HAP-1 (cell line): Measurements from ENCODE around the gene GDF2.

Experiments used
- DNase-seq, 2 experiments: peaks; one replicate each; pipeline ENCODE4 v3.0.0-alpha.2; 2016 to 2020; ENCODE audit warnings: low spot score in 2 of 2
- H3K27me3 ChIP-seq: fragments of 250-450 bp; sonication (Bioruptor Pico); 2 replicates; pipeline ENCODE4 v1.5.1; 2020; ENCODE audit warnings: low read depth, mild to moderate bottlenecking, moderate library complexity
- H3K36me3 ChIP-seq: fragments of 250-450 bp; sonication (Bioruptor Pico); replicated peaks from 2 replicates; pipeline ENCODE4 v1.5.1; 2020; ENCODE audit warnings: mild to moderate bottlenecking
- H3K4me1 ChIP-seq: fragments of 250-450 bp; sonication (Bioruptor Pico); 2 replicates; pipeline ENCODE4 v1.5.1; 2020; ENCODE audit warnings: mild to moderate bottlenecking
- H3K4me3 ChIP-seq: fragments of 250-450 bp; sonication (Bioruptor Pico); 2 replicates; pipeline ENCODE4 v1.5.1; 2020; ENCODE audit warnings: mild to moderate bottlenecking, moderate library complexity
- H3K9me3 ChIP-seq: fragments of 250-450 bp; sonication (Bioruptor Pico); 2 replicates; pipeline ENCODE4 v1.5.1; 2020; ENCODE audit warnings: mild to moderate bottlenecking, moderate library complexity
- in situ Hi-C: fragments of 300-500 bp; cut with MboI; formaldehyde crosslinking; loops from 3 replicates; pipeline ENCODE4 v1.14.3; 2020; ENCODE audit warnings: low sequenced_read_pairs, inconsistent platforms, mixed read lengths

The GDF2 gene

DNA sequence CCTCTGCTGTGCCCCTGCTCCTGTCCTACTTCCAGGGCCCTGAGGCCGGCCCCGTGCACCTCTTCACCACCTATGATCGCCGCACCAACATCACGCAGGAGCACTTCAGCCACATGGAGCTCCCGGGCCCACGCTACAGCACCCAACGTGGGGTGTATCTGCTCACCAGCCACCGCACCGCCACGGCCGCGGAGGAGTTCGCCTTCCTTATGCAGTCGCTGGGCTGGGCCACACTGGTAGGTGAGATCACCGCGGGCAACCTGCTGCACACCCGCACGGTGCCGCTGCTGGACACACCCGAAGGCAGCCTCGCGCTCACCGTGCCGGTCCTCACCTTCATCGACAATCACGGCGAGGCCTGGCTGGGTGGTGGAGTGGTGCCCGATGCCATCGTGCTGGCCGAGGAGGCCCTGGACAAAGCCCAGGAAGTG is 27.7 kb downstream of the GDF2 start:
- in situ Hi-C loops, result no loop called here
- H3K4me3 ChIP-seq, result no peak overlapping the region
- H3K4me1 ChIP-seq, result no peaks in the 10 kb centered on the region
- H3K27me3 ChIP-seq, result no peaks in the 10 kb centered on the region
- no peaks in the 10 kb centered on the region for H3K36me3 ChIP-seq
- H3K9me3 ChIP-seq, result no peaks in the 10 kb centered on the region
- DNase-seq, result no peak

DNA sequence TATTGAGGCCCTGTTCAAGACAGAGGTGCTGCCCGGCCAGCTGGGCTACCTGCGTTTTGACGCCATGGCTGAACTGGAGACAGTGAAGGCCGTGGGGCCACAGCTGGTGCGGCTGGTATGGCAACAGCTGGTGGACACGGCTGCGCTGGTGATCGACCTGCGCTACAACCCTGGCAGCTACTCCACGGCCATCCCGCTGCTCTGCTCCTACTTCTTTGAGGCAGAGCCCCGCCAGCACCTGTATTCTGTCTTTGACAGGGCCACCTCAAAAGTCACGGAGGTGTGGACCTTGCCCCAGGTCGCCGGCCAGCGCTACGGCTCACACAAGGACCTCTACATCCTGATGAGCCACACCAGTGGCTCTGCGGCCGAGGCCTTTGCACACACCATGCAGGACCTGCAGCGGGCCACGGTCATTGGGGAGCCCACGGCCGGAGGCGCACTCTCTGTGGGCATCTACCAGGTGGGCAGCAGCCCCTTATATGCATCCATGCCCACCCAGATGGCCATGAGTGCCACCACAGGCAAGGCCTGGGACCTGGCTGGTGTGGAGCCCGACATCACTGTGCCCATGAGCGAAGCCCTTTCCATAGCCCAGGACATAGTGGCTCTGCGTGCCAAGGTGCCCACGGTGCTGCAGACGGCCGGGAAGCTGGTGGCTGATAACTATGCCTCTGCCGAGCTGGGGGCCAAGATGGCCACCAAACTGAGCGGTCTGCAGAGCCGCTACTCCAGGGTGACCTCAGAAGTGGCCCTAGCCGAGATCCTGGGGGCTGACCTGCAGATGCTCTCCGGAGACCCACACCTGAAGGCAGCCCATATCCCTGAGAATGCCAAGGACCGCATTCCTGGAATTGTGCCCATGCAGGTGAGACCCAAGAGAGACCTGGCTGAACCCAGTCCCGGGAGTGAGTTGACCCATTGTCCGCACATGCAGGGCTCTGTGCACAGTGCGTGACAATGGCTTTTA is 28.7 kb downstream of the GDF2 start:
- no peaks in the 10 kb centered on the region for H3K4me1 ChIP-seq
- H3K9me3 ChIP-seq, result no peaks in the 10 kb centered on the region
- no peaks in the 10 kb centered on the region for H3K27me3 ChIP-seq
- no peak for DNase-seq
- in situ Hi-C loops, result no loop called here
- H3K4me3 ChIP-seq, result no peak overlapping the region
- H3K36me3 ChIP-seq, result no peaks in the 10 kb centered on the region

DNA sequence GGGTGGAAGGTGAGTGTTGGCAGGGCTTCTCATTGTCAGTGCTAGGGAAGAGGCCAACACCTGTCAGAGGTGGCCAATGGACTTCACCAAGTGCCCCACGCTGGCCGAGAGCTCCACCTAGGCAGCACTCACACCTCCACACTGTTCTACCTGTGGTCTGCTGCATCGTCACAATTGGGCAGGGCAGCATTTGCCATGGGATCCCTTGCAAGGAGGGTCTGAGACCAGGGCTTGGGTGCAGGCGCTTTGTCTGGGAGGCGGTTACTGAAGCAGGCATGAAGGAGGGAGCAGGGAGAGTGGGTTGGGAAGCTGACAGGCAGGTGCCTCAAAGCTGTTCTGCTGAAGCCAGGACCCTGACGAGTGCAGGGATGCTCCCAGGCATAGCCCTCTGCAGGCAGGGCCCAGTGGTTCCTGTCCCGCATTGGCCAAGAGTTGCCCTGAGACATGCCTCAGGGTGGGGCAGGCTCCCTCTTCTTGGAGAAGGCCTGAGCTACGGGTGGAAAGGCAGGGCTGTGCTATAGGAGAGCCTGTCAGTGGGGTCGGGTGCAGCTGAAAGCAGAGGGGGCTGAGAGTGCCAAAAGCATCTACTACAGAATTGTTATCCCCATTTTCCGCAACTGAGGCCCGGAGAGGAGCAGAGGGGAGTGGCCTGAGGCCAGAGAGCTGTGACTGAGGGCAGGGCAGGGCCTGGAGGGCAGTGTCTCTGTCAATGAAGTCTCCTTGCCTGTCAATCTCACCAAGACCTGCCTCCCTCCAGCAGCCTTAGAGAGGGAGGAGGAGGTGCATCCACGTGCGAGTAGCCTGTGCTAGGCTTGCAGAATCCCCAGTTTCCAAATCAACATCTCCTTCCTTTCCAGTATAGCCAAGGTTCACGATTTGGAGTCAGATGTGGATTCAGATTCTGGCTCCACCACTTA is 29.9 kb downstream of the GDF2 start:
- DNase-seq, result no peak
- in situ Hi-C loops, result no loop called here
- no peaks in the 10 kb centered on the region for H3K4me1 ChIP-seq
- H3K27me3 ChIP-seq, result no peaks in the 10 kb centered on the region
- H3K9me3 ChIP-seq, result no peaks in the 10 kb centered on the region
- H3K4me3 ChIP-seq, result no peak overlapping the region
- no peaks in the 10 kb centered on the region for H3K36me3 ChIP-seq

DNA sequence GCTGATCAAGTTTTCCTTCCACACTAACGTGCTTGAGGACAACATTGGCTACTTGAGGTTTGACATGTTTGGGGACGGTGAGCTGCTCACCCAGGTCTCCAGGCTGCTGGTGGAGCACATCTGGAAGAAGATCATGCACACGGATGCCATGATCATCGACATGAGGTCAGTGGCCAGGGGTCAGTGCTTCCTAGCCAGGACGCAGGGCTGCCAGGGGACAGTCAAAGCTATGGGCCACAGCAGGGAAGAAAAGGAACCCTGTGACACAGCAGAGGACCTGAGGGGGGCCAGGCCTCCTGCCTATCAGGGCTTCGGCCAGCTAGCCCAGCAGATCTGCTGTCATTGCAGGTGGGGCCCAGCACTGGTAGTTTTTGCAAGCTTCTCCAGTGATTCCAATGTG is 31.1 kb downstream of the GDF2 start:
- Histone ChIP-seq H3K36me3 (no peaks in the 10 kb centered on the region), H3K4me1 (no peaks in the 10 kb centered on the region), H3K4me3 (no peak overlapping the region), H3K27me3 (no peaks in the 10 kb centered on the region), H3K9me3 (no peaks in the 10 kb centered on the region)
- in situ Hi-C loops, result no loop called here
- no peak for DNase-seq

- no peak for DNase-seq
- H3K27me3 ChIP-seq, result no peaks in the 10 kb centered on the region
- no peaks in the 10 kb centered on the region for H3K36me3 ChIP-seq
- in situ Hi-C loops, result no loop called here
- no peaks in the 10 kb centered on the region for H3K9me3 ChIP-seq
- no peaks in the 10 kb centered on the region for H3K4me1 ChIP-seq
- H3K4me3 ChIP-seq, result no peak overlapping the region
Measured at GRCh38 chr10:47354165-47354564, 31.9 kb downstream of the GDF2 start.

GRCh38 chr10:47354900-47355299 is 32.6 kb downstream of the GDF2 start:
- no peaks in the 10 kb centered on the region for H3K9me3 ChIP-seq
- no peak for DNase-seq
- H3K4me1 ChIP-seq, result no peaks in the 10 kb centered on the region
- in situ Hi-C loops, result no loop called here
- H3K27me3 ChIP-seq, result no peaks in the 10 kb centered on the region
- H3K36me3 ChIP-seq, result no peaks in the 10 kb centered on the region
- no peak overlapping the region for H3K4me3 ChIP-seq

DNA sequence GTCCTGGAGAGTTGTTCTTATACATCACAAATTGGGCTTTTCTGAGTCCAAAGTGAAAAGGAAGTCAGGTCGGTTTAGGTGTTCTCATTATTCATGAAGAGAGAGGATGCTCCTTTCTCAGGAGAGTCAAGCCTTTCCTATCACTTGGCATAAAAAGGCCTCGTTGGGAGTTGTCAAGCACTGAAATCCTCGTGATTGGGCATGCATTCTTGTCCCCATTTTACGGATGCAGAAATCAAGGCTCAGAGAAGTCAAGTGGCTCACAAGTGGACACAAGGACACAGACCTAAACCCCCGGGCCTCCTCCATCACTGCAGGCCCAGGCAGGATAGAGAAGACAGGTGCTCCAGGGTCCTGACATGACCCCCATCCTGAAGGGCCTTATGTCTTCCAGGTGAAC is 34.5 kb downstream of the GDF2 start:
- DNase-seq, result no peak
- Histone ChIP-seq H3K9me3 (no peaks in the 10 kb centered on the region), H3K36me3 (no peaks in the 10 kb centered on the region), H3K4me3 (no peak overlapping the region), H3K4me1 (no peaks in the 10 kb centered on the region), H3K27me3 (no peaks in the 10 kb centered on the region)
- in situ Hi-C loops, result no loop called here

DNA sequence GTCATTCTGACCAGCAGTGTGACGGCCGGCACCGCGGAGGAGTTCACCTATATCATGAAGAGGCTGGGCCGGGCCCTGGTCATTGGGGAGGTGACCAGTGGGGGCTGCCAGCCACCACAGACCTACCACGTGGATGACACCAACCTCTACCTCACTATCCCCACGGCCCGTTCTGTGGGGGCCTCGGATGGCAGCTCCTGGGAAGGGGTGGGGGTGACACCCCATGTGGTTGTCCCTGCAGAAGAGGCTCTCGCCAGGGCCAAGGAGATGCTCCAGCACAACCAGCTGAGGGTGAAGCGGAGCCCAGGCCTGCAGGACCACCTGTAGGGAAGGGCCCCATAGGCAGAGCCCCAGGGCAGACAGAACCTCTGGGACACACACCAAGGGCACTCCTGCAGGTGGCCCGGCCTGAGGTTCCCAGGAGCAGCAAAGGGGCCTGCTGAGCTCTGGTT is 34.9 kb downstream of the GDF2 start:
- Histone ChIP-seq H3K27me3 (no peaks in the 10 kb centered on the region), H3K9me3 (no peaks in the 10 kb centered on the region), H3K36me3 (no peaks in the 10 kb centered on the region), H3K4me3 (no peak overlapping the region), H3K4me1 (no peaks in the 10 kb centered on the region)
- in situ Hi-C loops, result no loop called here
- no peak for DNase-seq

DNA sequence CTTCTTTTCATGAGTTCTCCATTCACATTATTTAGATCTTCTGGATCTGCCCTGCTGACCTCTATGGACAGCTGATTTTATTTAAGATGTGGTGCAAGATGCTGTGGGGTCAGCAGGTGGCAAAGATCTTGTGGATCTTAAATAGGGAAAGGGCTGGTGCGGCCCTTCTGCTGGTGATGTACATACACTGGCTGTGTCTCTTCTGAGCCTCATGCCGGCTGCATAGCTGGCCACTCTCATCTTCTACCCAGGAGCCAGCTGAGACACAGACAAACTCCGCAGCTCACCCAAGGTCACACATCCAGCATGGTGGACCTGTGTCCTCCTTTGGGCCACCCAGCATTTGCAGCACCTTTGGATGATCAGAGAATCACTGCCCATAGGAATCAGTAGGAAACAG is 35.7 kb downstream of the GDF2 start:
- Histone ChIP-seq H3K4me1 (no peaks in the 10 kb centered on the region), H3K4me3 (no peak overlapping the region), H3K36me3 (no peaks in the 10 kb centered on the region), H3K9me3 (no peaks in the 10 kb centered on the region), H3K27me3 (no peaks in the 10 kb centered on the region)
- in situ Hi-C loops, result no loop called here
- no peak for DNase-seq

GRCh38 chr10:47358457-47358856 is 36.2 kb downstream of the GDF2 start:
- in situ Hi-C loops, result no loop called here
- Histone ChIP-seq H3K4me1 (no peaks in the 10 kb centered on the region), H3K4me3 (no peak overlapping the region), H3K27me3 (no peaks in the 10 kb centered on the region), H3K36me3 (no peaks in the 10 kb centered on the region), H3K9me3 (no peaks in the 10 kb centered on the region)
- DNase-seq, result no peak

- Histone ChIP-seq H3K4me3 (no peak overlapping the region), H3K27me3 (no peaks in the 10 kb centered on the region), H3K4me1 (no peaks in the 10 kb centered on the region), H3K9me3 (no peaks in the 10 kb centered on the region), H3K36me3 (no peaks in the 10 kb centered on the region)
- DNase-seq, result no peak
- in situ Hi-C loops, result no loop called here
Measured at GRCh38 chr10:47359101-47359500, 36.8 kb downstream of the GDF2 start.

DNA sequence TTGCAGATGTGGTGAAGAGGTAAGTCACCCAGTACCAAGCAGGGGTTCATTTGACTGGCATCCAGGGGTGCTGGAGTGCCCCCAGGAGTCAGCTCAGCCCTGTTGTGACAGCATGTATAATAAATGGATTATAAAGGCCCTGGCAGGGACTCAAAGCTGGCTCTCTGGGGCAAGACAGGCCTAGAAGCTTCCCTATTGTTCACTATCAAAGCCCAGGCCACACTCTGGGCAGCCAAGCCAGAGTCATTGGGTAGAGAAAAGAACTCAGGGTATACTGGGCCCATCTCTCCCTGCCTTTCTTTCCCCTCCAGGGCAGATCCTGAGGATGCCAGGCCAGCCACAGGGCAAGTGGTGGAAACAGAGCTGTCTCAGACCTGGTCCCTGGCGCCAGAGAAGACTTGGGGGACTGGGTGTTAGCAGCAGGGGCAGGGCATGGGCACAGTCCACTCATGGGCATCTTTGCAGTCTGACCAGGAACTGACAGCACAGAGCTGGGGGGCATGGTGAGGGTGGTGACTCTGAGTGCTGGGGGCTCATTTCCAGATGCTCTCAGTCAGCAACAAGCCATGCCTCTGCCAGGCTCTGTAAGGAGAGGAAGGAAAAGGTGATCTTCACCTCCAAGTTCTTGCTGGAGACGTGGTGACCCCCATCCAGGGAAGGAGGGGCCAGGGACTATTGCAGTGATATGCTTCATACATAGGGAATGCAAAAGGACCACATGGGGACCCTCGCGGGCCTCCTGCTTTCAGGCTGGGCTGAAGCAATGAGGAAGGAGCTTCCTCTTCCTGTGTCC is 37.6 kb downstream of the GDF2 start:
- Histone ChIP-seq H3K27me3 (no peaks in the 10 kb centered on the region), H3K4me1 (no peaks in the 10 kb centered on the region), H3K36me3 (no peaks in the 10 kb centered on the region), H3K4me3 (no peak overlapping the region), H3K9me3 (no peaks in the 10 kb centered on the region)
- DNase-seq, result no peak
- in situ Hi-C loops, result no loop called here

DNA sequence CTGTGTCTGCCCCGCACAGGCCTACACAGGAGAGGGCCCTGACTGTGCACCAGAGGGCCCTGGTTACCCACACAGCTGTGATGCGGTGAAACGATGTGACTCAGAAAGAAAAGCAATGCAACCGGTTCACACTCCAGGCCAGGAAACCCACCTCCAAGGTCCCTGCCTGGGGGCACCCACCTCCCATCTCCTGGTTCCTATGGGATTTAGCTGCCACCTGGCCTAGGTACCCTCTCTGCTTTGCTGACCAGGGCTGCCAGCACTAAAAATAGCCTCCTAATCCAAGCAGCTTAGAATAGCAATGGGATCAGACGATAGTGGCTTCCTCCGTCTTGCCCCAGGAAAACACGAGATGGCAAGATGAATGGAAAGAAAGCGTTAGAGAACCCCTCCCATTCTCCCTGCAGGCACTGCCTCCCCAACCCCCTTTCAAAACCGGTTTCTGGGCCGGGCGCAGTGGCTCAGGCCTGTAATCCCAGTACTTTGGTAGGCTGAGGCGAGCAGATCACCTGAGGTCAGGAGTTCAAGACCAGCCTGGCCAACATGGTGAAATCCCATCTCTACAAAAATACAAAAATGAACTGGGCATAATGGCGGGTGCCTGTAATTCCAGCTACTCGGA is 38.3 kb downstream of the GDF2 start:
- in situ Hi-C loops, result no loop called here

More for the DNA sequence above, 38.3 kb downstream of the GDF2 start:
- Histone ChIP-seq H3K36me3 (no peaks in the 10 kb centered on the region), H3K27me3 (no peaks in the 10 kb centered on the region), H3K4me1 (no peaks in the 10 kb centered on the region), H3K4me3 (no peak overlapping the region), H3K9me3 (no peaks in the 10 kb centered on the region)
- DNase-seq, result no peak
